22Rv1 (cell line): ENCODE results near the gene CEP89.
"Not testable (repeated sequence)": the region's sequence is repeated elsewhere in the genome, so short reads cannot be mapped to it uniquely, and the experiment has no call there.

Source experiments
- ZFX ChIP-seq: fragments of 450-650 bp; IDR thresholded peaks from 2 replicates; pipeline ENCODE4 v1.6.1; 2017; ENCODE audit warnings: antibody characterized with exemption, borderline replicate concordance
- TF ChIP-seq, protein P1 (sequence below): fragments of 450-650 bp; IDR thresholded peaks from 2 replicates; pipeline ENCODE4 v1.5.1; 2017; ENCODE audit warnings: mild to moderate bottlenecking

DNA sequence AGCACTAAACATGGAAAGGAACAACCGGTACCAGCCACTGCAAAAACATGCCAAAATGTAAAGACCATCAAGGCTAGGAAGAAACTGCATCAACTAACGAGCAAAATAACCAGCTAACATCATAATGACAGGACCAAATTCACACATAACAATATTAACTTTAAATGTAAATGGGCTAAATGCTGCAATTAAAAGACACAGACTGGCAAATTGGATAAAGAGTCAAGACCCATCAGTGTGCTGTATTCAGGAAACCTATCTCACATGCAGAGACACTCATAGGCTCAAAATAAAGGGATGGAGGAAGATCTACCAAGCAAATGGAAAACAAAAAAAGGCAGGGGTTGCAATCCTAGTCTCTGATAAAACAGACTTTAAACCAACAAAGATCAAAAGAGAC, 123.7 kb downstream of the CEP89 start:
- TF ChIP-seq, protein P1, sequence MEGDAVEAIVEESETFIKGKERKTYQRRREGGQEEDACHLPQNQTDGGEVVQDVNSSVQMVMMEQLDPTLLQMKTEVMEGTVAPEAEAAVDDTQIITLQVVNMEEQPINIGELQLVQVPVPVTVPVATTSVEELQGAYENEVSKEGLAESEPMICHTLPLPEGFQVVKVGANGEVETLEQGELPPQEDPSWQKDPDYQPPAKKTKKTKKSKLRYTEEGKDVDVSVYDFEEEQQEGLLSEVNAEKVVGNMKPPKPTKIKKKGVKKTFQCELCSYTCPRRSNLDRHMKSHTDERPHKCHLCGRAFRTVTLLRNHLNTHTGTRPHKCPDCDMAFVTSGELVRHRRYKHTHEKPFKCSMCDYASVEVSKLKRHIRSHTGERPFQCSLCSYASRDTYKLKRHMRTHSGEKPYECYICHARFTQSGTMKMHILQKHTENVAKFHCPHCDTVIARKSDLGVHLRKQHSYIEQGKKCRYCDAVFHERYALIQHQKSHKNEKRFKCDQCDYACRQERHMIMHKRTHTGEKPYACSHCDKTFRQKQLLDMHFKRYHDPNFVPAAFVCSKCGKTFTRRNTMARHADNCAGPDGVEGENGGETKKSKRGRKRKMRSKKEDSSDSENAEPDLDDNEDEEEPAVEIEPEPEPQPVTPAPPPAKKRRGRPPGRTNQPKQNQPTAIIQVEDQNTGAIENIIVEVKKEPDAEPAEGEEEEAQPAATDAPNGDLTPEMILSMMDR = not testable (repeated sequence)
- not testable (repeated sequence) for TF ChIP-seq ZFX
